Transverse colon (tissue), 4 donors: ENCODE data around the gene LSM10.

Experiments
- CTCF ChIP-seq, 5 experiments: fragments of 200-600 bp in 3 of 5; fragments of 450-650 bp in 2 of 5; sonication (generic) in 3 of 5; IDR thresholded peaks; 1 replicate in 2 of 5; 2 replicates in 3 of 5; pipeline ENCODE4 v1.5.1; 2016 to 2017; ENCODE audit warnings: antibody characterized with exemption in 5 of 5, inconsistent platforms in 3 of 5, mild to moderate bottlenecking in 2 of 5, moderate library complexity in 1 of 5
- POLR2A ChIP-seq: fragments of 450-650 bp; IDR thresholded peaks from one replicate; pipeline ENCODE4 v1.6.1; 2016; ENCODE audit warnings: antibody characterized with exemption, mild to moderate bottlenecking, moderate library complexity
- POLR2AphosphoS5 ChIP-seq, 3 donors: sonication (generic); formaldehyde crosslinking; IDR thresholded peaks; one replicate each; pipeline ENCODE4 v1.6.1; 2016; ENCODE audit warnings: antibody characterized with exemption in 3 of 3

DNA sequence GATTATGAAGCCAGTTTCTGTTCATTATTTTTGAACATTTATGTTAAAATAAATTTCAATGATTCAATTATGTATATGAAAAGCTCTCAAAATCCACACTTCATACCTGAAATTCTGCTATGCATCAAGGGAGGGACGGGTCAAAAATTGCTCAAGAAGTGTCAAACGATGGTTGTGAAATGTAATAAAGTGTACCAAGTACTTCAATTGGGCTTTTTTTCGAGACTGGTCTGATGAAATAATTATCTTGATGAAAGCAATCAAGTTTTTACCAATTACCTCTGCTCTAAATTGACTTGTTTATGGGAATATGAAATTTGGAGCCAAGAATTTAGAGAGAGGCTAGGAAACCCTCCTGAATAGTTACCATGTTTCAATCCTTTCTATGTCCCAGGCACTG, 44.6 kb upstream of the LSM10 start:
- TF ChIP-seq CTCF (IDR thresholded peaks at IDR 0.05) (no peak), POLR2A (no peak), POLR2AphosphoS5 (IDR thresholded peaks at IDR 0.05) (no peak)
